ENCODE measurements around the gene MRNIP. TPM values are rescaled to one million over a fixed set of nuclear protein-coding genes. Genes with fewer than 3 reads are reported as not detected.

MRNIP gene
- total and polyA plus RNA-seq, 12 donors = 6.6 to 45.1 (median 12.7) TPM

- no peak for TF ChIP-seq CTCF (IDR thresholded peaks at IDR 0.05)
- DNase-seq = no peak
- Histone ChIP-seq H3K27me3 (no peaks in the 10 kb centered on the region), H3K4me1 (no peaks in the 10 kb centered on the region), H3K27ac (no peak overlapping the region), H3K36me3 (peaks cover 0 to 98% (median 28%) of the 10 kb centered on the region in 9 donors), H3K4me3 (no peak overlapping the region), H3K9me3 (no peaks in the 10 kb centered on the region)
- no peak for ATAC-seq
- intact Hi-C loops (cut with DNase I) = loop anchor here in 3 of 10 donors (10.0 kb wide), 3 partner anchors 75 to 235 kb away; partner anchors contain the start of gene SQSTM1 (in 1 of the 3)
- WGBS, 2 donors = 83 to 85% methylated on average over 9 of the region's 9 CpGs
Measured at GRCh38 chr5:179900206-179900605, 41.6 kb upstream of the MRNIP start.

DNA sequence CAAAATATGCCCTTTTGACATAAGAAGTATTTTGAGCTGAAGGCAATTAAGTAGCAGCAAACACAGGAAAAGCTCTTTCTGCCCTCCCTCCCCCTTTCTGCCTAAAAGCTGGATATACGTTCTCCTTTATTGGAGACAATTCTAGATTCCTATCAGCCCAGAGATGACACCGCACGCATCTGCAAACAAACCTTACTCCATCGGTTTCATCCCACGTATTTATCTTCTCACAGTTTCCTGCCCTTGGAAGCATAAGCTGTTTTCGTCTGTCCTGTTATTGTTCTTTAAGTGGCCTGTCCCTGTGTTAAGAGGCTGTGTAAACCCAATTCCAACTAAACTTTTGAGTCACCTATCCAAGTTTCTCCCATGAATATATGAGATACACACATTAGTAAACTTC lies 37.2 kb upstream of the MRNIP start:
- DNase-seq = no peak

DNA sequence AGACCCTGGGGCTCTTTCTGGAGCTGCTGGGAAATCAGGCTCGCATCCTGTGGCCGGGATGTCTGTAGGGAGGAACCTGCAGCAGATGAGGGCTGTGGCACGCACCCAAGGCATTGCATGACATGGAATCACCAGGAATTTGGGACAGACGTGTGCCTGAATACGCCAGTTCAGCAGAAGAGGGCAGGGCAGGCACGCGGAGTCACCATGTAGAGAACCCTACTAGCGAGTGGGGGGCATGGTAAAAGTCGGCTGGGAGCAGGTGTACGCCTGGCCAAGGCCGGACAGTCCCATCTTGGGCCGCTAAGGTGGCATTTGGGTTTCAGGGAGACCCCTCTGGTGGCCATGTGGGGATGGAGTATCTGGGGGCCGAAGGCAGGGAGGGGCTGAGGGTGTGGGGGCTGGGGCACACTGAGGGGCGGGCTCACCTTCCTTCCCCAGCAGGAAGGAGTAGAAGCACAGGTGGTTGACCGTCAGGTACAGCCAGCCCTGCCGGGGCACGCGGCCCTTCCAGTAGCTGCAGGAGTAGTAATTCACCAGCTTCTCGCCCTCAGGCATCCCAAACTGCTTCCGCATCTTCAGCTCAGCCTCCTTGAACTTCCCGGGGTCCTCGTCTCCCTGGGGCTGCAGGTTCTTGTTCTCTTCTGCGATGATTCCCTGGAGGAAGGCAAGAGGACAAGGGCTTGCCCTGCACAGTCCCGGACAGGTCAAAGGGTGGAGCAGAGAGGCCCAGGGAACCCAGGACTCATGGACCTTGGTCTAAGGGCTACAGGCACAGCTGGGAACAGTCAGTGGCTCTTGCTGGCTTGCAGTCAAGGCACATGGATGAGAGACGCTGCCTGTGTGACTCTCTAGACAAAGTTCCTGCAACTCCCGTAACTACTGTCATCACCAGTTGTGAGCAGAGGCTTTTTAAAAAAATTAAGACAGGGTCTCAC lies 35.6 kb upstream of the MRNIP start:
- H3K4me3 ChIP-seq = no peak overlapping the region
- 91 to 92% methylated on average over 26 of the region's 26 CpGs for WGBS, 2 donors
- no peak for TF ChIP-seq CTCF (IDR thresholded peaks at IDR 0.05)
- H3K4me1 ChIP-seq = no peaks in the 10 kb centered on the region
- H3K36me3 ChIP-seq = peaks cover 0 to 100% (median 70%) of the 10 kb centered on the region in 9 donors
- no peaks in the 10 kb centered on the region for H3K9me3 ChIP-seq
- ATAC-seq = no peak
- no peak overlapping the region for H3K27ac ChIP-seq
- no peak for DNase-seq
- H3K27me3 ChIP-seq = no peaks in the 10 kb centered on the region
- intact Hi-C loops (cut with DNase I) = no loop called here

More for the DNA sequence above, 37.2 kb upstream of the MRNIP start:
- WGBS, 2 donors = 63 to 77% methylated on average over 6 of the region's 6 CpGs
- Histone ChIP-seq H3K36me3 (peaks cover 0 to 100% (median 64%) of the 10 kb centered on the region in 9 donors), H3K9me3 (no peaks in the 10 kb centered on the region), H3K27ac (no peak overlapping the region), H3K27me3 (no peaks in the 10 kb centered on the region), H3K4me3 (no peak overlapping the region), H3K4me1 (no peaks in the 10 kb centered on the region)
- TF ChIP-seq CTCF (IDR thresholded peaks at IDR 0.05) = no peak
- ATAC-seq = no peak
- intact Hi-C loops (cut with DNase I) = no loop called here

GRCh38 chr5:179893076-179893957 lies 34.7 kb upstream of the MRNIP start:
- DNase-seq (no peak), ATAC-seq (no peak)
- Histone ChIP-seq H3K9me3 (no peaks in the 10 kb centered on the region), H3K27me3 (no peaks in the 10 kb centered on the region), H3K4me1 (no peaks in the 10 kb centered on the region), H3K4me3 (no peak overlapping the region), H3K36me3 (peaks cover 0 to 100% (median 64%) of the 10 kb centered on the region in 9 donors), H3K27ac (no peak overlapping the region)
- 95% methylated on average over 31 of the region's 31 CpGs for WGBS, 2 donors
- intact Hi-C loops (cut with DNase I) = no loop called here
- no peak for TF ChIP-seq CTCF (IDR thresholded peaks at IDR 0.05)
